Effector CD4-positive, alpha-beta T cell (primary cell): ENCODE measurements around the gene ZNF12.
"Not testable (repeated sequence)": the region's sequence is repeated elsewhere in the genome, so short reads cannot be mapped to it uniquely, and the experiment has no call there.

ENCODE experiments used
- DNase-seq: peaks from one replicate; pipeline ENCODE4 v3.0.0-alpha.2; 2020
- total RNA-seq: gene quantifications from one replicate; lab custom pipeline; 2026; lab: John Stamatoyannopoulos, UW

The ZNF12 gene
- 52.2 reads per million, percentile 69 among the genes with 10 or more reads in this experiment for total RNA-seq

- peak; percentile 93 for DNase-seq
These were observed at the start of gene ZNF12 for GRCh38 chr7:6706666-6707407. Gene ZNF12, minus strand, starts transcription at chr7:6706947. Its CDS starts 1,774 bp downstream, at chr7:6705173.

DNA sequence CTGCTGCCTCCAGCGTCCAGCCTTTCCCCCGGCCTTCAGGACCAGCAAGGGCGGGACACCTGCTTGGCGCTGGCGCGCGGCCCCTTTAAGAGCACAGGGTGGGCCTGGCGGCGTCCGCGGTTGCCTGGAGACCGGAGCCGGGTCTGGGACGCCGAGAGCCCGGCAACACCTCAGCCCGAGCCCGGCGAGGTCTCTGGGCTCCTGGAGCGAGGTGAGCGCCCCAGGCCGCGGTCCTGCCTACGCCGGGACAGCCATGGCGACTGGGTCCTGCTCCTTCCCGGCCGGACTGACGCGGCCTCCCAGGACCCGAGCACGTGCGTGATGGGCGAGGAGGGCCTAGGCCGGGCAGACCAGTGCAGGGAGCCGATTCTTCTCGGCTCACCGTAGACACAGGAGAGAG lies 47.2 kb upstream of the ZNF12 start, which contains the start of gene RSPH10B2:
TSS of gene RSPH10B2 (plus strand) at position 140 of the 400 bp plus-strand sequence. CDS start 3,575 bp downstream, outside the sequence.
- not testable (repeated sequence) for DNase-seq

DNA sequence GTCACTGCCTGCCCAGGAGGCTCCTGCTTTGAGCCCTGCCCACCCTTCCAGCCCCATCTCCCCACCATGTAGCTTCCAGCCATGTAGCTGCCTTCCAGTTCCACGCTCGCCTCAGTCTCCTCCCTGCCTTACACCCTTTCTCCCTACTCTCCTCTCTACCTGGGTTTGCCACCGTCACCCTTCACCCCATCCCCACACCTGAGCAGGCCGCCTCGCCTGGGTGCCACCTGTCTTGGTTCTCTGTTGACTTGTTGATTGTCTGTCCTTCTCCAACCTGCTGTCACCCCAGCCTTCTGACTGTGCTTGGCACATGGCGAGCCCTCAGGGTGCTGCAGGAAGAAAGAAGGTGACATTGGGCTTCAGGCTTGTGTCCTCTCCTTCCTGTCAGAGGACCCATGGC lies 43.4 kb upstream of the ZNF12 start:
- not testable (repeated sequence) for DNase-seq

DNA sequence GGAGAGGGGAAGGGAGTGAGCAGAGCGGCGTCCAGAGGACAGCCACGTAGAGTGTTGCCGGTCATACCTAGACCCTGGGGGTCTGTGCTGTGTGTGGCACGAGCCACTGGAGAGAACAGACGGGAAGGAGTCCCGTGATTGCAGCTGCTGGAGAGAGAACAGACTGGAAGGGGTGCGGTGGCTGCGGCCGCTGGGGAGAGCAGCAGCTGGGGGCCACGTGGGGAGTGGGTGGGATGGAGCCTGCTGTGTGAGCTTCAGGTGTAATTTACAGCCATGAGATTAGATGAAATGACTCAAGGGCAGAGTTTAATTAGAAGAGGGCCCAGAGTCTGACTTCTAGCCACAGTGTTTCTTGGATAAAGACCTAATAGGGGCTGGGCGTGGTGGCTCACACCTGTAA lies 42.6 kb upstream of the ZNF12 start:
- not testable (repeated sequence) for DNase-seq

GRCh38 chr7:6744410-6745100 lies 37.8 kb upstream of the ZNF12 start:
- not testable (repeated sequence) for DNase-seq

DNA sequence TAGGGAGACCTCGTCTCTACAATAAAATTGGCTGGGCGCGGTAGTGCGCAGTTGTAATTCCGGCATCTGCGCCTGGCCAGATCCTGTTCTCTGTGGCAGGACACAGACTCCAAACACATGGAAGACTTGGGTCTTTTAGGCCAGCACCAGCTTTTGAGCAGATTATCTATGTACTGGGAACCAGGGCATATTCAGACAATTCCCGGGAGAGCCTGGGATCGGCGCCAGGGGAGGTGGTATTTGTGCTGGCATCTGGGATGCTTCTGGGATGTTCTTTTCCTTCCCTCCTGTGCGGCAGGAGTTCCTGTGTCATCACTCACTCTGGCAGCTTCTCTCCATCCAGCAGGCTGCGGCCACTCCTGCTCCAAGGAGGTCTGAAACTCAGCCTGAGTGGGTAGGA lies 31.7 kb upstream of the ZNF12 start:
- not testable (repeated sequence) for DNase-seq

DNA sequence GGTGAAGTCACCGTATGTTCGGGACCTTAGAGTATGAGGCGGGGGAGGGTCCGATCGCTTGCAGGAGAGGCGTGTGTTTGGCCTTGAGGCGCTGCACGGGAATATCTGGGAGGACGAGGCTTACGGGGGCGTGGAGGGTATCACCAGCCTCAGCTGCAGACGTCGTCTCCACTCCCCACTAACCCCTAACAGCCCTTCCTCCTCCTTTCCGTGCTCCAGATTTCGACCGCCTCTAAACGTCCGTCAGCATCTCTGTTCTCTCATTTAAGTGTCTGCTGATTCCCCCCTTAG lies 23.5 kb upstream of the ZNF12 start:
- DNase-seq, result no peak

- peak; percentile 65 for DNase-seq
These were observed 23.0 kb upstream of the ZNF12 start for GRCh38 chr7:6729492-6730342.

DNA sequence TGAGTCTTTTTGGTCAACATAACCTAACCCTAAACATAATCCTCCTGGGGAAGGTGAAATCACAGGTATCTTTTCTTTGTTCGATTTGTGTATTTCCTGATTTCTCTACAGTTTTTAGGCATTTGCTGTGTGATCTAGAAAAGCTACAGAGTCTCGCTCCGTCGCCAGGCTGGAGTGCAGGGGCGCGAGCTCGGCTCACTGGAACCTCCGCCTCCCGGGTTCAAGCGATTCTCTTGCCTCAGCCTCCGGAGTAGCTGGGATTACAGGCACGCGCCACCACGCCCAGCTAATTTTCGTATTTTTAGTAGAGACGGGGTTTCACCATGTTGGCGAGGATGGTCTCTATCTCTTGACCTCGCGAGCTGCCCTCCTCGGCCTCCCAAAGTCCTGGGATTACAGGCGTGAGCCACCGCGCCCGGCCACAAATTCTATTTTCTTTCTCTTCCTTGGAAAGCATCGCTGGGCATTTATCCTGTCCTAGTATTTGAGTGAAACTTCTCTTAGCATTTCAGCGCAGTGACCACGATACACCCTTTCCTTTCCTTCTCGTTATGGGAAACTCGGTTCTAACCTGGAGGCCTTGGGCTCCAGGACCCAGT lies 22.2 kb upstream of the ZNF12 start:
- not testable (repeated sequence) for DNase-seq

DNA sequence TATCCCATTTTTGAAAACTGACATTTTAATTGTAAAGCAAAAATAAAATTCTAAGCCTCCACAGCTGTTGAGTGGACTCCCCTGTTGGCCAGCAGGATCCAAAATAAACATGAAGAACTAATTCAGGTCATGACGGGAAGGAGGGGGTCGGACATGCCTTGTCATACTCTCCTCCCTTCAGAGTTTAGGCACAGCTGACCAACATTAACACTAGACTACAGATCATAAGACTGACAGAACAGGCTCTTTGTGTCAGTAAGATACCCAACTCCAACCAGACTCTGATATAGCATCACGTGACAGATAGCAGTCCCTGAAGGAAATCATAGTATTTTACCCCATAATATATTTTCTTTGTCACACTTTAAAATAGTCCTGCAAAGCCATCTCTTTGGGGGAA lies 20.9 kb upstream of the ZNF12 start:
- DNase-seq, result no peak

DNA sequence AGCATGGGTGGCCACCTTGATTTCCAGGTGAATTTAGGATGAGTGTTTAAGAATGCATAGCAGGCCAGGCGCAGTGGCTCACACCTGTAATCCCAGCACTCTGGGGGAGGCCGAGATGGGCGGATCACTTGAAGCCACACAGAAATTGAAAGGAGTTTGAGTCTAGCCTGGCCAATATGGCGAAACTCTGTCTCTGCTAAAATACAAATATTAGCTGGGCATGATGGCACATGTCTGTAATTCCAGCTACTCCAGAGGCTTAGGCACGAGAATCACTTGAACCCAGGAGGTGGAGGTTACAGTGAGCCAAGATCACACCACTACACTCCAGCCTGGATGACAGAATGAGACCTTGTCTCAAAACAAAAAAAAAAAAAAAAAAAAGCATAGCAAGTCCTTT lies 19.6 kb upstream of the ZNF12 start:
- DNase-seq, result not testable (repeated sequence)

DNA sequence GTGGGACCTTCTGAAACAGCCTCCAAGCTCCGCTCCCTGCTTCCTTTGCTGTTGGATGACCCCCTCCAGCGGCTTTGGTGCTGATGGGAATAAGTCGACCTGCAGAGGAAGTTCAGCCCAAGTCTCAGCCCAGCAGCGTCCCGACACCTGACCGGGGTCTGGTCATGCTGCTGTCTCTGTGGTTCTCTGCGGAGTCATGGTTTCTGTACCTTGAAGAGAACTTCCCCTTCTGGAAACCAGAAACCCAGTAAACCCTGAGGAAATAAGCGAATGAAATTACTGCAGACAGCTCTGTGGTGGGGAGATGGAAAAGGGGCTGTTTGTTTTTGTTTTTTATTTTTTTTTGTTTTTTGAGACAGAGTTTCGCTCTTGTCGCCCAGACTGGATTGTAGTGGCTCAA lies 18.3 kb upstream of the ZNF12 start:
- no peak for DNase-seq

- not testable (repeated sequence) for DNase-seq
These were observed 17.6 kb upstream of the ZNF12 start for GRCh38 chr7:6724351-6724750.

DNA sequence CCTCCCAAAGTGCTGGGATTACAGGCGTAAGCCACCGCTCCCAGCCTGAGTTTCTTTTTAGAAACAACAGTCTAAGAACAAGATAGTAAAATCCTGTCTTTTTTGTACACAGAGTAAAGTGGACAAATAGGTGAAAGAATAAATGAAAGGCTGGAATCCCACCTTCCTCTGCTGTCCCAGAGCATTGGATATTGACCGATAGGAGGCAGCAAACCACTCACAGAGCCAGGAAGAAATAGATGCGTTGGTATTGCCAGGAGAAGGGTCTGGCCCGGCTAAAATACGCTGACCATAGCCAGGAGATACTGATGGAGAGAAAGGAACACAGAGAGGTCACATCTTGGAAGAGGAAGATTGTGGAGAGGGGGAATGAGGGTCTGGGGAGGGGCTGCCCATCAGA lies 11.4 kb upstream of the ZNF12 start:
- no peak for DNase-seq

GRCh38 chr7:6715898-6716297 lies 9.2 kb upstream of the ZNF12 start:
- not testable (repeated sequence) for DNase-seq

- DNase-seq, result no peak
These were observed 7.6 kb upstream of the ZNF12 start for GRCh38 chr7:6714360-6714759.

- no peak for DNase-seq
These were observed 3.1 kb upstream of the ZNF12 start for GRCh38 chr7:6709808-6710207.

- no peak for DNase-seq
These were observed 1.6 kb upstream of the ZNF12 start for GRCh38 chr7:6708304-6708703.

- peak; percentile 8 for DNase-seq
These were observed 635 bp downstream of the ZNF12 start for GRCh38 chr7:6705959-6706665.

GRCh38 chr7:6701860-6702259 lies 4.9 kb downstream of the ZNF12 start:
- DNase-seq, result no peak

GRCh38 chr7:6700793-6701192 lies 6.0 kb downstream of the ZNF12 start:
- no peak for DNase-seq

DNA sequence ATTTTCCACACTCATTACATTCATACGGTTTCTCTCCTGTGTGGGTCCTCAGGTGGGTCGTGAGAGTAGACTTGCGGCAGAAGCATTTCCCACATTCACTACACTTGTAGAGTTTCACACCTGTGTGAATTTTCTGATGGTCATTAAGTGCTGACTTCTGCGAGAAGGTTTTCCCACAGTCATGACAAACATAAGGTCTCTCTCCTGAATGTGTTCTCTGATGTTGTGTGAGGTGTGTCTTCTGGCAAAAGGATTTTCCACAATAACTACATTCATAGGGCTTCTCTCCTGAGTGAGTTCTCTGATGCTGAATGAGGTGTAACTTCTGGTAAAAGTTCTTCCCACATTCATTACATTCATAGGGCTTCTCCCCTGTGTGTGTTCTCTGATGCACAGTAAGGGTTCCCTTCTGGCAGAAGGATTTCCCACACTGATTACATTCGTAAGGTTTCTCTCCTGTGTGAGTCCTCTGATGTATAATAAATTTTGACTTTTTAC lies 15.1 kb downstream of the ZNF12 start:
- no peak for DNase-seq
